GM12875 (cell line): ENCODE measurements around the gene CYP4A11.
"Not testable (repeated sequence)": the region's sequence is repeated elsewhere in the genome, so short reads cannot be mapped to it uniquely, and the experiment has no call there.

Source experiments
- H3K4me3 ChIP-seq: one replicate; pipeline ENCODE4 v1.5.1; 2011; ENCODE audit warnings: low read depth, low read length, control low read depth
- CTCF ChIP-seq: IDR thresholded peaks from 2 replicates; pipeline ENCODE4 v1.5.1; 2011; ENCODE audit warnings: low read depth, mild to moderate bottlenecking, control low read depth, inconsistent platforms, low read length, moderate library complexity, borderline replicate concordance; ENCODE audit not compliant: insufficient read depth

CYP4A11 gene

GRCh38 chr1:46936788-46937187 lies 4.5 kb downstream of the CYP4A11 start:
- TF ChIP-seq CTCF = no peak
- no peak overlapping the region for H3K4me3 ChIP-seq

- peak; percentile 38; the same call in 1 of the 2 replicates for TF ChIP-seq CTCF
- not testable (repeated sequence) for H3K4me3 ChIP-seq
Measured at GRCh38 chr1:46934852-46935251, 6.4 kb downstream of the CYP4A11 start.

GRCh38 chr1:46932020-46932419 lies 9.3 kb downstream of the CYP4A11 start:
- H3K4me3 ChIP-seq = not testable (repeated sequence)

- TF ChIP-seq CTCF = no peak
Measured at GRCh38 chr1:46931151-46931550, 10.1 kb downstream of the CYP4A11 start.

GRCh38 chr1:46927249-46927835 lies 13.9 kb downstream of the CYP4A11 start:
- H3K4me3 ChIP-seq = no peak overlapping the region
- TF ChIP-seq CTCF = no peak

More at GRCh38 chr1:46931151-46931550, 10.1 kb downstream of the CYP4A11 start:
- H3K4me3 ChIP-seq = no peak overlapping the region

- TF ChIP-seq CTCF = no peak
- no peak overlapping the region for H3K4me3 ChIP-seq
Measured at GRCh38 chr1:46910790-46911189, 30.5 kb downstream of the CYP4A11 start.

GRCh38 chr1:46903481-46903880 lies 37.8 kb downstream of the CYP4A11 start:
- H3K4me3 ChIP-seq = no peak overlapping the region
- no peak for TF ChIP-seq CTCF

- TF ChIP-seq CTCF = no peak
- H3K4me3 ChIP-seq = no peak overlapping the region
Measured at GRCh38 chr1:46900401-46900800, 40.9 kb downstream of the CYP4A11 start.

GRCh38 chr1:46881656-46882055 lies 59.6 kb downstream of the CYP4A11 start:
- H3K4me3 ChIP-seq = not testable (repeated sequence)
